ENCODE data around the gene SYCN. TPM values are rescaled to one million over a fixed set of nuclear protein-coding genes. Genes with fewer than 3 reads are reported as not detected.

The SYCN gene
- total RNA-seq, 2 donors from 2014 or later: not detected

- Histone ChIP-seq H3K9me3 (no peaks in the 10 kb centered on the region), H3K4me1 (ENCODE audit: control insufficient read depth in 1 of 2, low read depth in 2 of 2) (no peaks in the 10 kb centered on the region), H3K4me3 (no peak overlapping the region), H3K36me3 (peaks cover 26% of the 10 kb centered on the region), H3K27me3 (replicated peaks; ENCODE audit: insufficient read depth) (no peaks in the 10 kb centered on the region), H3K27ac (no peak overlapping the region)
- ATAC-seq (ENCODE audit: insufficient number of reproducible peaks, low FRiP score, low read depth) (no peak), DNase-seq (ENCODE audit: low spot score) (no peak)
- TF ChIP-seq CTCF (IDR thresholded peaks at IDR 0.05): no peak
These were observed 25.6 kb downstream of the SYCN start for GRCh38 chr19:39178296-39179006.

GRCh38 chr19:39177736-39178135, 26.3 kb downstream of the SYCN start:
- Histone ChIP-seq H3K4me3 (no peak overlapping the region), H3K27ac (no peak overlapping the region), H3K27me3 (replicated peaks; ENCODE audit: insufficient read depth) (no peaks in the 10 kb centered on the region), H3K9me3 (no peaks in the 10 kb centered on the region), H3K4me1 (ENCODE audit: control insufficient read depth in 1 of 2, low read depth in 2 of 2) (no peaks in the 10 kb centered on the region), H3K36me3 (peaks cover 28% of the 10 kb centered on the region)
- ATAC-seq (ENCODE audit: insufficient number of reproducible peaks, low FRiP score, low read depth) (no peak), DNase-seq (ENCODE audit: low spot score) (no peak)
- TF ChIP-seq CTCF (IDR thresholded peaks at IDR 0.05): no peak

GRCh38 chr19:39177110-39177699, 26.9 kb downstream of the SYCN start:
- no peak for DNase-seq (ENCODE audit: low spot score)
- ATAC-seq (ENCODE audit: insufficient number of reproducible peaks, low FRiP score, low read depth): no peak
- no peaks in the 10 kb centered on the region for H3K27me3 ChIP-seq (replicated peaks; ENCODE audit: insufficient read depth)
- no peak overlapping the region for H3K27ac ChIP-seq
- no peak overlapping the region for H3K4me3 ChIP-seq
- no peak for TF ChIP-seq CTCF (IDR thresholded peaks at IDR 0.05)
- peaks cover 33% of the 10 kb centered on the region for H3K36me3 ChIP-seq
- H3K9me3 ChIP-seq: no peaks in the 10 kb centered on the region
- H3K4me1 ChIP-seq (ENCODE audit: control insufficient read depth in 1 of 2, low read depth in 2 of 2): no peaks in the 10 kb centered on the region

- DNase-seq (ENCODE audit: low spot score) (no peak), ATAC-seq (ENCODE audit: insufficient number of reproducible peaks, low FRiP score, low read depth) (no peak)
- no peak for TF ChIP-seq CTCF (IDR thresholded peaks at IDR 0.05)
- peaks cover 38% of the 10 kb centered on the region for H3K36me3 ChIP-seq
- H3K27ac ChIP-seq: no peak overlapping the region
- no peaks in the 10 kb centered on the region for H3K9me3 ChIP-seq
- no peaks in the 10 kb centered on the region for H3K27me3 ChIP-seq (replicated peaks; ENCODE audit: insufficient read depth)
- no peak overlapping the region for H3K4me3 ChIP-seq
- H3K4me1 ChIP-seq (ENCODE audit: control insufficient read depth in 1 of 2, low read depth in 2 of 2): peaks cover 0 to 5% of the 10 kb centered on the region in 2 donors
These were observed 28.5 kb downstream of the SYCN start for GRCh38 chr19:39175564-39175963.

- Histone ChIP-seq H3K4me3 (no peak overlapping the region), H3K27me3 (replicated peaks; ENCODE audit: insufficient read depth) (no peaks in the 10 kb centered on the region), H3K4me1 (ENCODE audit: control insufficient read depth in 1 of 2, low read depth in 2 of 2) (peaks cover 0 to 12% of the 10 kb centered on the region in 2 donors), H3K36me3 (peaks cover 38% of the 10 kb centered on the region), H3K27ac (no peak overlapping the region), H3K9me3 (no peaks in the 10 kb centered on the region)
- DNase-seq (ENCODE audit: low spot score): no peak
- no peak for ATAC-seq (ENCODE audit: insufficient number of reproducible peaks, low FRiP score, low read depth)
- TF ChIP-seq CTCF (IDR thresholded peaks at IDR 0.05): no peak
These were observed 29.2 kb downstream of the SYCN start for GRCh38 chr19:39174558-39175544.

Data from thoracic aorta (tissue), 2 donors.